ENCODE results near the gene CDKL2. TPM values are rescaled to one million over a fixed set of nuclear protein-coding genes. Genes with fewer than 3 reads are reported as not detected.

CDKL2 gene
- total RNA-seq, 2 donors from 2014 or later, result 0.37 to 1.3 TPM

- no peaks in the 10 kb centered on the region for H3K36me3 ChIP-seq (ENCODE audit: control insufficient read depth, insufficient read depth, low read length)
- H3K4me1 Mint-ChIP-seq, result no peaks in the 10 kb centered on the region
- peak; percentile 58 for TF ChIP-seq CTCF (conservative IDR thresholded peaks at IDR 0.05)
- no peak within 1 kb of the TSS for H3K4me3 ChIP-seq (ENCODE audit: low read length)
- H3K27ac Mint-ChIP-seq, result no peak within 1 kb of the TSS
- no peak within 1 kb of the TSS for H3K4me3 Mint-ChIP-seq
- no peaks in the 10 kb centered on the region for H3K9me3 ChIP-seq (ENCODE audit: control insufficient read depth, low read length)
- H3K27me3 Mint-ChIP-seq (ENCODE audit: insufficient read depth), result no peaks in the 10 kb centered on the region
- H3K4me1 ChIP-seq (ENCODE audit: control insufficient read depth, insufficient read depth, low read length), result no peaks in the 10 kb centered on the region
- H3K27ac ChIP-seq (ENCODE audit: low read depth, low read length), result no peak within 1 kb of the TSS
- DNase-seq, result peak; percentile 50
- H3K36me3 Mint-ChIP-seq (ENCODE audit: low read depth), result no peaks in the 10 kb centered on the region
- H3K9ac ChIP-seq (ENCODE audit: extremely low read depth, low read length, poor library complexity, severe bottlenecking), result no peak within 1 kb of the TSS
- H3K9me3 Mint-ChIP-seq, result no peaks in the 10 kb centered on the region
- no peaks in the 10 kb centered on the region for H3K27me3 ChIP-seq (ENCODE audit: control insufficient read depth, insufficient read depth, low read length, poor library complexity, severe bottlenecking)
- WGBS, 2 experiments (ENCODE audit: insufficient coverage in 1 of 2, insufficient read length in 1 of 2), result 53 to 84% methylated on average over 4 to 9 of the region's 9 CpGs
Measured at GRCh38 chr4:75555294-75556164, 74.8 kb downstream of the CDKL2 start, which contains the start of gene ODAPH. Gene ODAPH (plus strand): TSS chr4:75556066. CDS start chr4:75556083, 17 bp downstream.

- H3K9me3 ChIP-seq (ENCODE audit: control insufficient read depth, low read length), result no peaks in the 10 kb centered on the region
- no peak overlapping the region for H3K27ac ChIP-seq (ENCODE audit: low read depth, low read length)
- H3K4me1 ChIP-seq (ENCODE audit: control insufficient read depth, insufficient read depth, low read length), result no peaks in the 10 kb centered on the region
- H3K27me3 ChIP-seq (ENCODE audit: control insufficient read depth, insufficient read depth, low read length, poor library complexity, severe bottlenecking), result no peaks in the 10 kb centered on the region
- Mint-ChIP-seq H3K9me3 (no peaks in the 10 kb centered on the region), H3K4me1 (no peaks in the 10 kb centered on the region), H3K4me3 (no peak overlapping the region), H3K36me3 (ENCODE audit: low read depth) (no peaks in the 10 kb centered on the region), H3K27me3 (ENCODE audit: insufficient read depth) (no peaks in the 10 kb centered on the region), H3K27ac (no peak overlapping the region)
- no peak for TF ChIP-seq CTCF (conservative IDR thresholded peaks at IDR 0.05)
- no peaks in the 10 kb centered on the region for H3K36me3 ChIP-seq (ENCODE audit: control insufficient read depth, insufficient read depth, low read length)
- no peak for DNase-seq
- no peak overlapping the region for H3K4me3 ChIP-seq (ENCODE audit: low read length)
- H3K9ac ChIP-seq (ENCODE audit: extremely low read depth, low read length, poor library complexity, severe bottlenecking), result no peak overlapping the region
Measured at GRCh38 chr4:75552452-75552851, 77.9 kb downstream of the CDKL2 start.

DNA sequence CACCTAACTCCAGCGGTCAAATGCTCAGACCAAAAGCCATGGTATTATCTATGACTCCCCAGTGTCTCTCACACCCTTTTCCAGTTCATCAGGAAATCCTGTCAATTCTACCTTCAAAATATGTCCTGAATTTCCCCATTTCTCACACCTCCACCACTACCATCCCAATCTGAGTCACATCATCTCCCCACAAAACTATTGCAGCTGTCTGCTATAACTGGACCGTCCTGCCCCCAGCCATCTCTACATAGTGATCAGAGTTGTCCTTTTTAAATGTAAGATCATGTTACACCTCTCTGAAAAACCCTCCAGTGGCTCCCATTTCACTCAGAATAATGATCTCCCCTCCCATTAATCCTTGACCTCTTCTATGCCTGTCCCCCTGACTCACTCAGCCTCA lies 81.3 kb downstream of the CDKL2 start:
- no peak for TF ChIP-seq CTCF (conservative IDR thresholded peaks at IDR 0.05)
- H3K36me3 Mint-ChIP-seq (ENCODE audit: low read depth), result peaks cover 3% of the 10 kb centered on the region
- 93 to 94% methylated on average over 2 of the region's 2 CpGs for WGBS, 2 experiments (ENCODE audit: insufficient coverage in 1 of 2, insufficient read length in 1 of 2)
- Histone ChIP-seq H3K4me1 (ENCODE audit: control insufficient read depth, insufficient read depth, low read length) (no peaks in the 10 kb centered on the region), H3K4me3 (ENCODE audit: low read length) (no peak overlapping the region), H3K27me3 (ENCODE audit: control insufficient read depth, insufficient read depth, low read length, poor library complexity, severe bottlenecking) (no peaks in the 10 kb centered on the region), H3K9ac (ENCODE audit: extremely low read depth, low read length, poor library complexity, severe bottlenecking) (no peak overlapping the region), H3K9me3 (ENCODE audit: control insufficient read depth, low read length) (no peaks in the 10 kb centered on the region), H3K27ac (ENCODE audit: low read depth, low read length) (no peak overlapping the region), H3K36me3 (ENCODE audit: control insufficient read depth, insufficient read depth, low read length) (no peaks in the 10 kb centered on the region)
- H3K27me3 Mint-ChIP-seq (ENCODE audit: insufficient read depth), result no peaks in the 10 kb centered on the region
- DNase-seq, result no peak
- no peaks in the 10 kb centered on the region for H3K4me1 Mint-ChIP-seq
- no peak overlapping the region for H3K4me3 Mint-ChIP-seq
- H3K9me3 Mint-ChIP-seq, result no peaks in the 10 kb centered on the region
- no peak overlapping the region for H3K27ac Mint-ChIP-seq

Data from endodermal cell (in vitro differentiated cells).